B cell (primary cell): Measurements from ENCODE around the gene COG1. TPM values are rescaled to one million over a fixed set of nuclear protein-coding genes. Genes with fewer than 3 reads are reported as not detected.

Experiments used
- ATAC-seq: fragments of 200-7000 bp; cut with Tn5 transposase; one replicate; pipeline ENCODE4 v1.10.0; 2021; ENCODE audit warnings: low read depth, mild to moderate bottlenecking, moderate number of reproducible peaks, moderate library complexity
- CTCF ChIA-PET: fragments of 350-600 bp; sonication (Branson Sonifier 250); formaldehyde crosslinking; loops from one replicate; lab custom pipeline; 2021; ENCODE audit warnings: antibody characterized with exemption, inconsistent platforms; lab: Charles Lee
- POLR2A ChIA-PET: fragments of 350-600 bp; sonication (Branson Sonifier 250); formaldehyde crosslinking; loops from one replicate; lab custom pipeline; 2021; ENCODE audit warnings: antibody characterized with exemption; lab: Charles Lee
- DNase-seq: peaks from one replicate; pipeline ENCODE4 v3.0.0; 2013
- H2AFZ ChIP-seq: 2 replicates; pipeline ENCODE4 v1.6.1; 2012; ENCODE audit warnings: mild to moderate bottlenecking, low read depth, low read length; ENCODE audit not compliant: insufficient read depth, poor library complexity, severe bottlenecking
- H3K27ac ChIP-seq, 2 donors: 1 replicate in 1 of 2; 2 replicates in 1 of 2; pipeline ENCODE4 v1.5.1; 2012 to 2013; ENCODE audit warnings: low read length in 2 of 2, mild to moderate bottlenecking in 2 of 2, moderate library complexity in 1 of 2
- H3K27me3 ChIP-seq, 4 experiments: fragments of 200-600 bp in 1 of 4; sonication (generic) in 1 of 4; replicated peaks in 1 of 4; 1 replicate in 2 of 4; 2 replicates in 2 of 4; pipeline versions ENCODE4 v1.6.1 to v1.7.0; 2013 to 2016; ENCODE audit warnings: low read length in 3 of 4, mild to moderate bottlenecking in 2 of 4, mixed read lengths in 1 of 4, moderate library complexity in 1 of 4; ENCODE audit not compliant: insufficient read depth in 4 of 4, control insufficient read depth in 3 of 4; ENCODE audit errors: control extremely low read depth in 1 of 4
- H3K36me3 ChIP-seq, 2 experiments: replicated peaks in 1 of 2; 1 replicate in 1 of 2; 2 replicates in 1 of 2; pipeline versions ENCODE4 v1.6.1 to v1.7.1; 2013; ENCODE audit warnings: low read length in 1 of 2; ENCODE audit not compliant: insufficient read depth in 2 of 2, control insufficient read depth in 1 of 2; ENCODE audit errors: control extremely low read depth in 1 of 2, extremely low read depth in 1 of 2
- H3K4me1 ChIP-seq, 2 donors: fragments of 200-600 bp in 1 of 2; sonication (generic) in 1 of 2; 1 replicate in 1 of 2; 2 replicates in 1 of 2; pipeline versions ENCODE4 v1.5.1 to v1.6.1; 2013 to 2017; ENCODE audit warnings: low read length in 2 of 2; ENCODE audit not compliant: control insufficient read depth in 2 of 2, insufficient read depth in 2 of 2
- H3K4me2 ChIP-seq: replicated peaks from 2 replicates; pipeline ENCODE3; 2012; ENCODE audit warnings: mild to moderate bottlenecking, low read depth, low read length; ENCODE audit not compliant: poor library complexity, severe bottlenecking
- H3K4me3 ChIP-seq, 5 experiments: fragments of 200-600 bp in 1 of 5; sonication (generic) in 1 of 5; 1 replicate in 3 of 5; 2 replicates in 2 of 5; pipeline versions ENCODE4 v1.5.1 to v1.7.0; 2011 to 2016; ENCODE audit warnings: low read length in 4 of 5, mild to moderate bottlenecking in 4 of 5, low read depth in 2 of 5, control low read depth in 1 of 5, moderate library complexity in 1 of 5; ENCODE audit not compliant: insufficient read depth in 1 of 5; ENCODE audit errors: control extremely low read depth in 1 of 5, extremely low read depth in 1 of 5
- H3K79me2 ChIP-seq: fragments of 200-600 bp; sonication (generic); one replicate; pipeline ENCODE4 v1.6.0; 2016; ENCODE audit warnings: low read length; ENCODE audit not compliant: control insufficient read depth, insufficient read depth
- H3K9ac ChIP-seq: fragments of 200-600 bp; sonication (generic); 2 replicates; pipeline ENCODE4 v1.6.1; 2017; ENCODE audit warnings: mild to moderate bottlenecking, low read length, moderate library complexity
- H3K9me3 ChIP-seq, 3 donors: one replicate each; pipeline versions ENCODE4 v1.6.1 to v1.7.1; 2013; ENCODE audit warnings: low read length in 2 of 3; ENCODE audit not compliant: control insufficient read depth in 2 of 3, insufficient read depth in 1 of 3; ENCODE audit errors: control extremely low read depth in 1 of 3
- H4K20me1 ChIP-seq: 2 replicates; pipeline ENCODE4 v1.6.0; 2012; ENCODE audit warnings: mild to moderate bottlenecking, low read length; ENCODE audit not compliant: insufficient read depth, control insufficient read depth, poor library complexity, severe bottlenecking
- H3K27ac Mint-ChIP-seq: one replicate; pipeline ENCODE4 v1.8.0; 2021; ENCODE audit warnings: mixed read lengths
- H3K27me3 Mint-ChIP-seq: one replicate; pipeline ENCODE4 v1.8.0; 2021; ENCODE audit warnings: mixed read lengths
- H3K4me1 Mint-ChIP-seq: one replicate; pipeline ENCODE4 v1.8.0; 2021; ENCODE audit warnings: mixed read lengths
- H3K4me3 Mint-ChIP-seq: one replicate; pipeline ENCODE4 v1.8.0; 2021; ENCODE audit warnings: mixed read lengths
- H3K9me3 Mint-ChIP-seq: one replicate; pipeline ENCODE4 v1.8.0; 2022; ENCODE audit warnings: mixed read lengths; ENCODE audit not compliant: insufficient read depth
- EZH2 ChIP-seq: IDR thresholded peaks from 2 replicates; pipeline ENCODE4 v1.6.1; 2012; ENCODE audit warnings: borderline replicate concordance, low read depth, mild to moderate bottlenecking, moderate library complexity, low read length; ENCODE audit not compliant: insufficient read depth, poor library complexity, severe bottlenecking
- WGBS: methylation state at CpG from one replicate; pipeline ENCODE4 v1.1.5; 2013; ENCODE audit warnings: missing lambda C conversion rate; ENCODE audit not compliant: insufficient coverage; 5-methylcytosine and 5-hydroxymethylcytosine counted together
- intact Hi-C: fragments of 100-400 bp; cut with micrococcal nuclease; formaldehyde crosslinking; loops from one replicate; pipeline ENCODE4 v1.10.0; 2022
- polyA plus RNA-seq: library from polyadenylated mRNA; depleted of rRNA; stranded (reverse); fragments of >200 nt; gene quantifications from 2 replicates; pipeline ENCODE4 v1.2.3, GENCODE V29; 2012
- total RNA-seq, 2 donors: library from RNA; stranded (reverse); fragments of 120-200 nt in 1 of 2; gene quantifications; 1 replicate in 1 of 2; 2 replicates in 1 of 2; pipeline versions ENCODE4 v1.2.3 to v1.2.4, GENCODE V29; 2013 to 2022
- TF ChIP-seq, protein P1 (sequence below): fragments of 200-600 bp; IDR thresholded peaks from one replicate; pipeline ENCODE4 v1.8.0; 2022; ENCODE audit warnings: antibody characterized with exemption, mild to moderate bottlenecking

COG1 gene
- total and polyA plus RNA-seq, 2 donors (not counting 1 experiment from before 2014, with no cell fraction given), result 39.1 to 72.8 TPM

- peaks cover 43% of the 10 kb centered on the region for H3K79me2 ChIP-seq
- Mint-ChIP-seq H3K4me3 (no peak overlapping the region), H3K9me3 (no peaks in the 10 kb centered on the region), H3K27me3 (no peaks in the 10 kb centered on the region), H3K4me1 (peaks cover 2% of the 10 kb centered on the region), H3K27ac (no peak overlapping the region)
- peaks cover 9% of the 10 kb centered on the region for H4K20me1 ChIP-seq
- no peak overlapping the region for H3K27ac ChIP-seq
- no peak overlapping the region for H3K4me3 ChIP-seq
- H3K27me3 ChIP-seq, result no peaks in the 10 kb centered on the region
- no CpG with 5 or more reads among the region's 4 CpGs for WGBS
- no peaks in the 10 kb centered on the region for H3K4me1 ChIP-seq
- ATAC-seq (no peak), DNase-seq (no peak)
- no peak overlapping the region for H3K9ac ChIP-seq
- H3K4me2 ChIP-seq, result no peak overlapping the region
- ChIA-PET CTCF (no interaction called here), POLR2A (interaction anchor here (0.7 kb wide), 1 partner anchor 9 kb away, joined by 5 read pairs; no protein-coding TSS in a partner anchor)
- H3K36me3 ChIP-seq, result peaks cover under 1 to 28% of the 10 kb centered on the region in 2 experiments
- H3K9me3 ChIP-seq, result no peaks in the 10 kb centered on the region
- H2AFZ ChIP-seq, result no peak overlapping the region
- intact Hi-C loops, result no loop called here
- no peak for TF ChIP-seq EZH2
- TF ChIP-seq, protein P1, sequence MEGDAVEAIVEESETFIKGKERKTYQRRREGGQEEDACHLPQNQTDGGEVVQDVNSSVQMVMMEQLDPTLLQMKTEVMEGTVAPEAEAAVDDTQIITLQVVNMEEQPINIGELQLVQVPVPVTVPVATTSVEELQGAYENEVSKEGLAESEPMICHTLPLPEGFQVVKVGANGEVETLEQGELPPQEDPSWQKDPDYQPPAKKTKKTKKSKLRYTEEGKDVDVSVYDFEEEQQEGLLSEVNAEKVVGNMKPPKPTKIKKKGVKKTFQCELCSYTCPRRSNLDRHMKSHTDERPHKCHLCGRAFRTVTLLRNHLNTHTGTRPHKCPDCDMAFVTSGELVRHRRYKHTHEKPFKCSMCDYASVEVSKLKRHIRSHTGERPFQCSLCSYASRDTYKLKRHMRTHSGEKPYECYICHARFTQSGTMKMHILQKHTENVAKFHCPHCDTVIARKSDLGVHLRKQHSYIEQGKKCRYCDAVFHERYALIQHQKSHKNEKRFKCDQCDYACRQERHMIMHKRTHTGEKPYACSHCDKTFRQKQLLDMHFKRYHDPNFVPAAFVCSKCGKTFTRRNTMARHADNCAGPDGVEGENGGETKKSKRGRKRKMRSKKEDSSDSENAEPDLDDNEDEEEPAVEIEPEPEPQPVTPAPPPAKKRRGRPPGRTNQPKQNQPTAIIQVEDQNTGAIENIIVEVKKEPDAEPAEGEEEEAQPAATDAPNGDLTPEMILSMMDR, result no peak
Observed at GRCh38 chr17:73214851-73215250, 22.0 kb downstream of the COG1 start.

GRCh38 chr17:73215447-73215846 is 22.6 kb downstream of the COG1 start:
- H3K4me2 ChIP-seq, result no peak overlapping the region
- ChIA-PET POLR2A (no interaction called here), CTCF (interaction anchor here (1.2 kb wide), 1 partner anchor 20 kb away, joined by 4 read pairs; no protein-coding TSS in a partner anchor)
- no peak overlapping the region for H3K27ac ChIP-seq
- H3K79me2 ChIP-seq, result peaks cover 47% of the 10 kb centered on the region
- H3K4me3 ChIP-seq, result no peak overlapping the region
- H3K9me3 ChIP-seq, result no peaks in the 10 kb centered on the region
- no peak overlapping the region for H2AFZ ChIP-seq
- WGBS, result 100% methylated on average over 1 of the region's 2 CpGs
- H3K4me1 ChIP-seq, result no peaks in the 10 kb centered on the region
- no peak overlapping the region for H3K27ac Mint-ChIP-seq
- DNase-seq (no peak), ATAC-seq (no peak)
- no peaks in the 10 kb centered on the region for H3K9me3 Mint-ChIP-seq
- H3K9ac ChIP-seq, result no peak overlapping the region
- H3K27me3 ChIP-seq, result no peaks in the 10 kb centered on the region
- TF ChIP-seq EZH2, result no peak
- TF ChIP-seq, protein P1, result no peak
- no peaks in the 10 kb centered on the region for H3K27me3 Mint-ChIP-seq
- intact Hi-C loops, result no loop called here
- peaks cover 7% of the 10 kb centered on the region for H4K20me1 ChIP-seq
- no peak overlapping the region for H3K4me3 Mint-ChIP-seq
- H3K4me1 Mint-ChIP-seq, result peaks cover 2% of the 10 kb centered on the region
- peaks cover 0 to 25% of the 10 kb centered on the region in 2 experiments for H3K36me3 ChIP-seq
